Measurements from ENCODE around the gene RNF175.

DNA sequence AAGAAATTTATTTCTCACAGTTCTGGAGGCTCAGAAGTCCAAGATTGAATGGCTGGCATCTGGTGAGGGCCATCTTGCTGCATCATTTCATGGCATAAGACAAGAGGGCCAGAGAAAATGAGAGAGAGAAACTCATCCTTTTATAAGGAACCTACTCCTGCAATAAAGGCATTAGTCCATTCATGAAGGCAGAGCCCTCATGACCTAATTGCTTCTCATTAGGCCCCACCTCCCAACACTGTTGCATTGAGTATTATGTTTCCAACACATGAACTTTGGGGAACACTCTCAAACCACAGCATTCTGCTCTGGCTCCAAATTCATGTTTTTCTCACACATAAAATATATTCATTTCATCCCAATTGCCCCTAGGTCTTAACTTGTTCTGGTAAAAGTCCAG, 14.2 kb downstream of the RNF175 start:
- TF ChIP-seq CTCF (conservative IDR thresholded peaks at IDR 0.05) (no peak), EZH2 (IDR thresholded peaks at IDR 0.05; ENCODE audit: low read depth) (no peak)
